ENCODE data around the gene MCUR1.
"Not testable (repeated sequence)": the region's sequence is repeated elsewhere in the genome, so short reads cannot be mapped to it uniquely, and the experiment has no call there.

The MCUR1 gene

GRCh38 chr6:13814176-13814937 is at the start of gene MCUR1:
TSS of gene MCUR1 (minus strand) at chr6:13814557. CDS start at chr6:13814429, 128 bp downstream.
- TF ChIP-seq CTCF (conservative IDR thresholded peaks at IDR 0.05; ENCODE audit: low read depth, low read length), result no peak
- DNase-seq (ENCODE audit: low read depth), result peak; percentile 34
- peak within 1 kb of the TSS; percentile 66 for H3K4me3 ChIP-seq (ENCODE audit: low read length)

- no peak for DNase-seq (ENCODE audit: low read depth)
- no peak overlapping the region for H3K4me3 ChIP-seq (ENCODE audit: low read length)
- no peak for TF ChIP-seq CTCF (conservative IDR thresholded peaks at IDR 0.05; ENCODE audit: low read depth, low read length)
These were observed 49.4 kb upstream of the MCUR1 start for GRCh38 chr6:13863699-13864155.

- peak overlapping the region; percentile 40 for H3K4me3 ChIP-seq (ENCODE audit: low read length)
- not testable (repeated sequence) for DNase-seq (ENCODE audit: low read depth)
These were observed 46.3 kb upstream of the MCUR1 start for GRCh38 chr6:13860556-13861185.

GRCh38 chr6:13859871-13860555 is 45.7 kb upstream of the MCUR1 start:
- no peak for DNase-seq (ENCODE audit: low read depth)
- no peak for TF ChIP-seq CTCF (conservative IDR thresholded peaks at IDR 0.05; ENCODE audit: low read depth, low read length)
- peak overlapping the region; percentile 40 for H3K4me3 ChIP-seq (ENCODE audit: low read length)

GRCh38 chr6:13854716-13855250 is 40.4 kb upstream of the MCUR1 start:
- DNase-seq (ENCODE audit: low read depth), result no peak
- no peak for TF ChIP-seq CTCF (conservative IDR thresholded peaks at IDR 0.05; ENCODE audit: low read depth, low read length)
- no peak overlapping the region for H3K4me3 ChIP-seq (ENCODE audit: low read length)

GRCh38 chr6:13853871-13854270 is 39.5 kb upstream of the MCUR1 start:
- DNase-seq (ENCODE audit: low read depth), result no peak
- no peak overlapping the region for H3K4me3 ChIP-seq (ENCODE audit: low read length)
- no peak for TF ChIP-seq CTCF (conservative IDR thresholded peaks at IDR 0.05; ENCODE audit: low read depth, low read length)

GRCh38 chr6:13851803-13852202 is 37.4 kb upstream of the MCUR1 start:
- no peak for DNase-seq (ENCODE audit: low read depth)
- TF ChIP-seq CTCF (conservative IDR thresholded peaks at IDR 0.05; ENCODE audit: low read depth, low read length), result no peak
- no peak overlapping the region for H3K4me3 ChIP-seq (ENCODE audit: low read length)

Data from retinal pigment epithelial cell (primary cell).